ENCODE results near the gene DDX17.

DDX17 gene

DNA sequence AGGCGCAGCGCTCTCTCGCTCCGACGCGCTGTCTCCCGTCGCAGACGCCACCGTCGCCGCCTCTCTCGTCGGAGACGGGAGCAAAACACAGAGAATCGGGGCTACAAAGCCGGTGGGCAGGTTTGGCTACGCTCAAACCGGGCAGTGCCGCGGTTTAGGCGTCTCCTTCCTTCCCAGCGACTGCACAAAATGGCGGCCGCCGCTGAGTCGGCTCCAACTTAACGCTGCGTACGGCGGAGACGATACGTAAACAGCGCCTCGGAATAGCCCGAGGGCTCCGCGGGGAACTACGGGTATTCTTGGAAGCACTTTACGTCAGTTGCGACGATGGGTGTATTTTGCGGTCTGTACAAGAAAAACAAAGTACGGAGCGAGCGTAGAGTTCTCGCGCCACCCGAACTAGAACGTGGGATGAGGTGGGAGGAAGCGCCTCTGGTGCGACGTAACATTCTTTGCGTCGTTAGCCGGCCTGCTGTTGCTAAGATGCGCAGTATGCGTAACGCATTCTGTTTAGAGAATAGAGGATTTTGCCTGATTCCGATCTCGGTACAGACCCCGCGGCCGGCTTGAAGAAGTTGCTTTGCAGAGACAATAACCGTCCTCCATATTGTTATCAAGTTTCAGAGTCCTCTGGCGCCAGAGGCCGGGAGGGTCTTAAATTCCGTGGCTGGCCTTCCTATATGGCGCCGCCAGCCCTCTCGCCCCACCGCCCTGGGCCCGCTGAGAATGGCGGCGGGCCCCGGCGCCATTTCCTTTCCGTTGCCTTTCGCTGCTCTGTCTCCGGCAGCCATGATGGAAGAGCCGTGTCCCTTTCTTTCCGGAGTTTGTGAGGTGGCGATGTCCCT, at the start of gene DDX17:
Gene DDX17, minus strand, starts transcription at position 194 of the 845 bp plus-strand sequence.
- peaks cover 43% of the 10 kb centered on the region for H3K36me3 Mint-ChIP-seq (ENCODE audit: low read depth)
- peaks cover 51% of the 10 kb centered on the region for H3K4me1 Mint-ChIP-seq (ENCODE audit: low read depth)
- no peaks in the 10 kb centered on the region for H3K27me3 Mint-ChIP-seq
- H3K4me3 Mint-ChIP-seq = peak within 1 kb of the TSS; percentile 98
- H3K9me3 Mint-ChIP-seq = no peaks in the 10 kb centered on the region
- peak within 1 kb of the TSS; percentile 100 for H3K27ac Mint-ChIP-seq

GRCh38 chr22:38554281-38554680, 48.2 kb upstream of the DDX17 start:
- no peaks in the 10 kb centered on the region for H3K9me3 Mint-ChIP-seq
- no peaks in the 10 kb centered on the region for H3K27me3 Mint-ChIP-seq
- no peaks in the 10 kb centered on the region for H3K36me3 Mint-ChIP-seq (ENCODE audit: low read depth)
- no peaks in the 10 kb centered on the region for H3K4me1 Mint-ChIP-seq (ENCODE audit: low read depth)
- H3K27ac Mint-ChIP-seq = no peak overlapping the region
- no peak overlapping the region for H3K4me3 Mint-ChIP-seq

GRCh38 chr22:38549101-38549894, 43.2 kb upstream of the DDX17 start:
- no peak overlapping the region for H3K4me3 Mint-ChIP-seq
- no peaks in the 10 kb centered on the region for H3K27me3 Mint-ChIP-seq
- no peaks in the 10 kb centered on the region for H3K4me1 Mint-ChIP-seq (ENCODE audit: low read depth)
- no peak overlapping the region for H3K27ac Mint-ChIP-seq
- peaks cover 2% of the 10 kb centered on the region for H3K9me3 Mint-ChIP-seq
- H3K36me3 Mint-ChIP-seq (ENCODE audit: low read depth) = peaks cover 6% of the 10 kb centered on the region

DNA sequence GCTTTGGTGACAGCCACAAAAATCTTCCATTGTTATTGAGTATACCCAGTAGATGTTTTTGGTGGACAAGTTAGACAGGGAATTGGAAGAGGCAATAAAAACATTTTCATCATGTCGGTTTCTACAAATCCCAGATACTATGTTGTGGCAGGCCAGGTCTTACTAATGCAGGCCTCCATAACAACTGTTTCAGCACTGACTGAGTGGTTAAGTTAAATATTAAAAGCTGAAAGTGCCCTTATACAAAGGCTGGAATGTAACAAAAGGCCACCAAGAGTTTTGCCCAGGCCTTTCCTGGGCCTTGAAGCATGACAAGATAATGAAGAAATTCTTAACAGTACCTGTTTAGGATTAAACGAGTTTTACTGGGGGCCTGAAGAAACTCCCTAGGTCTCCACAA, 34.6 kb upstream of the DDX17 start:
- peaks cover 22% of the 10 kb centered on the region for H3K36me3 Mint-ChIP-seq (ENCODE audit: low read depth)
- H3K4me1 Mint-ChIP-seq (ENCODE audit: low read depth) = no peaks in the 10 kb centered on the region
- H3K27me3 Mint-ChIP-seq = no peaks in the 10 kb centered on the region

DNA sequence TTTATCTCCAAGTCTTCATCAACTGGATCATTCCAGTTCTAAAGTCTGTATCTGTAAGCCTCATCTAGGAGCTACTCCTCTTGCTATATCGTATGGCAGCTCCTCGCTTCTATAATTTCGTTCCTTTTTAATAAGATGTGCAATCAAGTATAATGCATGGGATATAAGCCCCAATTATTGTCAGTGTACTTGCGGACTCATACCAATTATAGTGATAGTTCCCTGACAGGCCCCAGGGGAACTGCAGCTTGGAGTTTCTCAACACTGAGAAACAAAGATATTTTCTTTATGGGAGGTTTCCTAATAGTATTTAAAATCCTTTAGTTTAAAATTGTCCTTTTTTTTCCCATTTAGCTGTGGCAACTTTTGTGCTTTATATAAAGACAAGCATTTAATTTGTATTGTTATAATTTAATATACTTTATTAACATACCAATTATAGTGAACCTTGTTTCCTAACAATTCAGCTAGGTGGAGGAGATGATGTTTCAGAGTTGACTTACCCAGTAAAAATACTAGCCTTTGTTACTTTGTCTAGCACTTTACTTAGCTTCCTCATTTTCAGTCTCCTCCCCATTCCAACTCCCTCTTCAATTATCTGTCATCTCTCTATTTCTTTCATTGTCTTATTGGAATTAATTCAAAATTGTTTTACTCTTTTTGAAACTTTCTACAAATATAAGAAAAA, 25.3 kb upstream of the DDX17 start:
- peak overlapping the region; percentile 88 for H3K27ac Mint-ChIP-seq
- H3K9me3 Mint-ChIP-seq = no peaks in the 10 kb centered on the region
- peak overlapping the region; percentile 61 for H3K4me3 Mint-ChIP-seq
- no peaks in the 10 kb centered on the region for H3K27me3 Mint-ChIP-seq
- peaks cover 12% of the 10 kb centered on the region for H3K4me1 Mint-ChIP-seq (ENCODE audit: low read depth)
- peaks cover 4% of the 10 kb centered on the region for H3K36me3 Mint-ChIP-seq (ENCODE audit: low read depth)

More for the DNA sequence above, 34.6 kb upstream of the DDX17 start:
- peaks cover 18% of the 10 kb centered on the region for H3K9me3 Mint-ChIP-seq
- H3K4me3 Mint-ChIP-seq = no peak overlapping the region
- no peak overlapping the region for H3K27ac Mint-ChIP-seq

DNA sequence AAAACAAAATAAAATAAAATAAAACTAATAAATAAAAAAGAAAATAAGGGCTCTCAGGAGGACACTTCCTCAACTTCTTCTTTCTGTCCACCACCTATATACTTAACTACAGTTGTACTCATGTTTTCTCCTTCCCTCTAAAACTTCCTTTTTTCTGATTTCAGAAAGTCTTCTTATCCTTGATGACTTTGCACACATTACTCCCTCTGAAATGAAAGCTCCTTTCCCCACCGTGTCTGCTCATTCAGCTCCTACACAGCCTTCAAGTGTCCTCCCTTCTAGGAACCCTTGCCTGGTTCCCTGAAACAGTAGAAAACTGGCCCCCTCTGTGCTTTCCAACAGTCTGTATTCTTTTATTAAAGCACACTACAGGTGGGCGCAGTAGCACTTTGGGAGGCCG, 18.3 kb upstream of the DDX17 start:
- H3K9me3 Mint-ChIP-seq = no peaks in the 10 kb centered on the region
- no peak overlapping the region for H3K4me3 Mint-ChIP-seq
- H3K4me1 Mint-ChIP-seq (ENCODE audit: low read depth) = no peaks in the 10 kb centered on the region
- H3K36me3 Mint-ChIP-seq (ENCODE audit: low read depth) = no peaks in the 10 kb centered on the region
- H3K27me3 Mint-ChIP-seq = peaks cover 3% of the 10 kb centered on the region
- H3K27ac Mint-ChIP-seq = no peak overlapping the region

DNA sequence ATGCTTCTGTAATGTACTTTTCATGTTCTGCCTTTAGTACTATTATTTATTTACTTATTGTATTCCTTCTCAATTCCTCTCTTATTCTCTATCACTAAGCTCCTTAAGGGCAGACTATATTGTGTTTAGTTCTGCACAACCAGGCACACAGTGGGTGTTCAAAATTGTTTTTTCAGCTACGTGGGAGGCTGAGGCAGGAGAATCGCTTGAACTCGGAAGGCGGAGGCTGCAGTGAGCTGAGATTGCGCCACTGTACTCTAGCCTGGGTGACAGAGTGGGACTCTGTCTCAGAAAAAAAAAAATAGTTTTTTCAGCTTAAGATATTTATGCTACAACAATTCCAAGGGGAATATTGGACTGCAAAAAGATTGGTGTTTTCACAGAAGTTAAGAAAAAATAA, 17.4 kb upstream of the DDX17 start:
- H3K4me3 Mint-ChIP-seq = no peak overlapping the region
- H3K36me3 Mint-ChIP-seq (ENCODE audit: low read depth) = no peaks in the 10 kb centered on the region
- H3K4me1 Mint-ChIP-seq (ENCODE audit: low read depth) = no peaks in the 10 kb centered on the region
- H3K27me3 Mint-ChIP-seq = peaks cover 3% of the 10 kb centered on the region
- no peaks in the 10 kb centered on the region for H3K9me3 Mint-ChIP-seq
- H3K27ac Mint-ChIP-seq = no peak overlapping the region

DNA sequence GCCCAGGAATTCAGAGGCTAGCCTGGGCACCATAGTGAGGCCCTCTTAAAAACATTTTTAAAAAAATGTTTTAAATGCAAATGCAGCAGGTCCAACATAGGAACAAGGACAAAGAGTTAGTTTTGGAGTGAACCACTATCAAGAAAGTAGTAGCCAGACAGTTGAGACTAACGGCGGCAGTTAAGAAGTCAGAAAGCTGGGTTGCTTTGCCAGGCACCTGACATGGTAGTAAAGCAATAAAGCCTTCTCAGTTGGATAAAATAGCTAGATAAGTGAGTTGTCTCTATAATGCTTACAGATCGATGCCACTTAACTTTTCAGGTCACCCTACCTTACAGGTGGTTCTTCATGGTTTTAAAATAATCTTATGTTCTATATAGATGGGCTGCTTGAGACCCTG, 16.9 kb upstream of the DDX17 start:
- H3K36me3 Mint-ChIP-seq (ENCODE audit: low read depth) = no peaks in the 10 kb centered on the region
- H3K27me3 Mint-ChIP-seq = peaks cover 3% of the 10 kb centered on the region
- no peak overlapping the region for H3K4me3 Mint-ChIP-seq
- H3K4me1 Mint-ChIP-seq (ENCODE audit: low read depth) = no peaks in the 10 kb centered on the region
- no peak overlapping the region for H3K27ac Mint-ChIP-seq
- H3K9me3 Mint-ChIP-seq = no peaks in the 10 kb centered on the region

DNA sequence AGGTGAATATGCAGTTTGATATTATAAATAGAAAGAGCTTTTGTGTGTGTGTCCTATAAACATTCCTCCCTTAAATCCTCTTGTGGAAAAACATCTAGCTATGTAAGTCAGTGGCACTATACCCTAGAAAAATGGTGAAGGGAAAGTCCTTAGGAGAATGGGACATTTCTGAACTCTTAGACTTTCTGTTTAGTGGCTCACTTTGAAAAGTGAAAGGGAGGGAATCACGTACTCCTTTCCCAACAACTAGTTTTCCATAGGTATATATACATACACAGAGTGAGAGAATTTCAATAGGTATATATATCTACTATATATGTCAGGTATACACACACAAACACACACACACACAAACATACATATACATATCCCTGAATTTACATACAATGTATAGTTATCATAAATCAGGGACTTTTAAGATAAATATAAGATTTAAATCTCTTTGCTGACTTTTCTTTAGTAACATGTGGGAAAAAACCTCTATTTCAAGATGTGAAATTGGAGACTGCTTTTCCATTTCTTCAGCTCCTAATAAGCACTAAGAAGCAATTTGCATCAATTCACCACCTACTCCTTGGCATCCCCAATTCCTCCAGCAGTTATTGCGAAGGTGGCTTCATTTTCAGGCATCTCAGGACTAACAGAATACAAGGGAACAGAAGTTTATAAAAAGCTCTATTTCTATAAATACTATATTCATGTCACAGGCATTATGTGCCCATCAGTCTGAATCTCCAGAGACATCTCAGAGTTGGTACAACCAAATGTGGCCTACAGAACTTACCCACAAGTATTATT, 13.5 kb upstream of the DDX17 start:
- no peaks in the 10 kb centered on the region for H3K4me1 Mint-ChIP-seq (ENCODE audit: low read depth)
- no peaks in the 10 kb centered on the region for H3K9me3 Mint-ChIP-seq
- no peak overlapping the region for H3K4me3 Mint-ChIP-seq
- no peak overlapping the region for H3K27ac Mint-ChIP-seq
- no peaks in the 10 kb centered on the region for H3K36me3 Mint-ChIP-seq (ENCODE audit: low read depth)
- peaks cover 3% of the 10 kb centered on the region for H3K27me3 Mint-ChIP-seq

GRCh38 chr22:38518620-38519019, 12.5 kb upstream of the DDX17 start:
- H3K4me1 Mint-ChIP-seq (ENCODE audit: low read depth) = no peaks in the 10 kb centered on the region
- no peaks in the 10 kb centered on the region for H3K27me3 Mint-ChIP-seq
- no peak overlapping the region for H3K27ac Mint-ChIP-seq
- H3K36me3 Mint-ChIP-seq (ENCODE audit: low read depth) = no peaks in the 10 kb centered on the region
- no peak overlapping the region for H3K4me3 Mint-ChIP-seq
- H3K9me3 Mint-ChIP-seq = no peaks in the 10 kb centered on the region

DNA sequence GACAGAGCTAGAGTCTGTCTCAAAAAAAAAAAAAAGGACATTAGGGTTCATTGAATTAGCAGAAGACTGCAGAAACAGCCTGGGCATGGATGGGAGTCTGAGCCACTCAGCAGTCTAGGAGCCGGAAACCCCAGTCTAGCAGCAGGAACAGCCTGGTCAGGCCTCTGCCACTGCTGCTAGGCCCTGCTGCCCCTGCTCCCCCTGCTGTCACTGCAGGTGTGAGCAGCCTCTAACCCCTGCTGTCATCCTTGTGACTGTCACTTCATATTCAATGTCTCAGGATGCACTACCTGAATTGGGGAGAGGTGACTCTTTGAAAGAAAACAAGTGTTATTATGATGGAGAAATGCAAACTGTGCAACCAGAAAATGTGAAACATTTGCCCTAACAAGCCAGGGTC, 7.0 kb upstream of the DDX17 start:
- no peak overlapping the region for H3K4me3 Mint-ChIP-seq
- no peaks in the 10 kb centered on the region for H3K27me3 Mint-ChIP-seq
- H3K27ac Mint-ChIP-seq = no peak overlapping the region
- no peaks in the 10 kb centered on the region for H3K36me3 Mint-ChIP-seq (ENCODE audit: low read depth)
- peaks cover 6% of the 10 kb centered on the region for H3K4me1 Mint-ChIP-seq (ENCODE audit: low read depth)
- H3K9me3 Mint-ChIP-seq = no peaks in the 10 kb centered on the region

DNA sequence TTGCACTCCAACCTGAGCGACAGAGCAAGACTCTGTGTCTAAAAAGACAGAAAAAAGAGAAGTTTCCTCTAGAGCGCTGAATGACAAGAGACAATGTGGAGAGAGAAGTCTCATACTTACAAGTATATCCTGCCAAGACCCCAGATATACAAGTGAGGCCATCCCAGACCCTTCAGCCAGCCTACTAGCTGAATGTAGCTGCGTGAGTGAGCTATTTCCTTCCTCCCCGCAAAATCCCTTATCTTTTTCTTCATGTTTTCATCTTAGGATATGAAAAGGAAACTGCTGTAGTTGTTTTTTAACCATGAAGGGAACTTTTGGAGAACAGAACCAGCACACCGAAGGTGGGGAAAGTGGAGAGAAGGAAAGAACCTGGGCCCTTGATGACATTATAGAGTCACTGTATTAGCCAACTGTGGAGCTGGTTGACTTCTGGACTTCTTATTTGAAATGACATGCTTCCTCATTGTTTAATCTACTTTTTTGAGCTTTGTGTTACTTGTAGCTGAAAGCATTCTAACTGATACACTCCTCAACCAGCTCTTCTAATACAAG, 4.4 kb upstream of the DDX17 start:
- Mint-ChIP-seq H3K27me3 (no peaks in the 10 kb centered on the region), H3K4me1 (ENCODE audit: low read depth) (peaks cover 18% of the 10 kb centered on the region), H3K9me3 (no peaks in the 10 kb centered on the region), H3K27ac (no peak overlapping the region), H3K36me3 (ENCODE audit: low read depth) (peaks cover 3% of the 10 kb centered on the region), H3K4me3 (no peak overlapping the region)

DNA sequence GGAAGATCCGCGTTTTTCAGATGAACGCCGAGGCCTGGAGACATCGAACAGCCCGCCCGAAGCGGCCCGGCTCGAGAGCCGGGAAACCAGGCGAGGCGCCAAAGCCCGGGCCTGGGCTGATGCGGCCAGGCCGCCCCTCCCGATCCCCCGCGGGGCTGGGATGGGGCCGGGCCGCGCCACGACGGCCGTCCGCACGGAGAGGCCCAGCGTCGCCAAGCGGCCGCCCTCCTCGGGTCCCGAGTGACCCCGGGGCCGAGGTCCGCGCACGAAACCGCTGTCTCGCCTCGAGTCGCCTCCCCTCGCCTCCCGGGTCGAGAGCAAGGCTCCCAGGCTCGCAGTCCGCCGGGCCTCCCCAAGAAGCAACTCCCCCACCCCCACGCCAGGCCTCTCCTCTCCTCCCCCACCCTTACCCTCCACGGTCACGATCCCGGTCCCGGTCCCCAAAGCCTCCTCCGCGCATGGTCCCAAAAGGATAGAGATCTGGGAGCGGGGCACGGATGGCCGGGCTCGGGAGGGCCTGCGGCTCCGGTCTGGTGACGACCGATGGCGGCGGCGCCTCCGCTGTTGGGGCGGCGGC, 482 bp downstream of the DDX17 start:
- peak overlapping the region; percentile 100 for H3K27ac Mint-ChIP-seq
- no peaks in the 10 kb centered on the region for H3K27me3 Mint-ChIP-seq
- H3K4me1 Mint-ChIP-seq (ENCODE audit: low read depth) = peaks cover 56% of the 10 kb centered on the region
- H3K36me3 Mint-ChIP-seq (ENCODE audit: low read depth) = peaks cover 50% of the 10 kb centered on the region
- peak overlapping the region; percentile 98 for H3K4me3 Mint-ChIP-seq
- no peaks in the 10 kb centered on the region for H3K9me3 Mint-ChIP-seq

All from stimulated activated naive CD8-positive, alpha-beta T cell treated with anti-CD3 and anti-CD28 coated beads, Interleukin-15, Interleukin-2, amounts not matched to agents 100 ng/mL and 50 ng/mL, for 24 hours (primary cell).